ENCODE results near the gene ANK3. TPM values are rescaled to one million over a fixed set of nuclear protein-coding genes. Genes with fewer than 3 reads are reported as not detected.
"Not testable (repeated sequence)": the region's sequence is repeated elsewhere in the genome, so short reads cannot be mapped to it uniquely, and the experiment has no call there.

ANK3 gene
- total RNA-seq, 1 donor from 2014 or later = 3.8 TPM

DNA sequence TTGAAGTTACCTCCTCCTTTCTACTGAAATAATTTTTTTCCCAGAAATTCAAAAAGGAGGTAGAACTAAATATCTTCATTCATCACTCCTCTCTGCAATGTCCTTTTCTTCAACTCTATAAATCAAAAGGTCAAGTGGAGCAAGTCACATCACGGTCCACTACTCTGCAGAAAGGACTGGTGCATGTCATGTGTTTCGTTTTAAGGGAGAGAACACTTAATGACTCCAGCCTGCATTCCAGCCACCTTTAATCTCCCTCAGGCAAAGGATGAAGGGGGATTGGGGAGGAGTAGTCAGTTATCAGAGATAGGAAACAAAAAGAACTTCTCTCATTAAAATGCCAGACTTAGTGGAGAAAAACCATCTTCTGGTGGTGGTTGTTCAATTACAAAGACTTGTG is 78.9 kb downstream of the ANK3 start:
- no peak for DNase-seq (ENCODE audit: low spot score)

DNA sequence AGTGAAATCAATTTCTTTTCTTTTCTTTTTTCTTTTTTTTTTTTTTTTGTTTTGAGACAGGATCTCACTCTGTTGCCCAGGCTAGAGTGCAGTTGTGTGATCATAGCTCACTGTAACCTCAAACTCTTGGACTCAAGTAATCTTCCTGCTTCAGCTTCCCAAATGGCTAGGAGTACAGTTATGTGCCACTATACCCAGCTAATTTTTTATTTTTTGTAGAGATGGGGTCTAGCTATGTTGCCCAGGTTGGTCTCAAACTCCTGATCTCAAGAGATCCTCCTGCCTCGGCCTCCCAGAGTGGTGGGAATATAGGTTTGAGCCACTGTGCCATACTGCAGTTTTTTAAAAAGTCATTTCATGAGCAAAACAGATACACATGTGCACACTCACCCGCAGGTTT is 79.8 kb downstream of the ANK3 start:
- DNase-seq (ENCODE audit: low spot score) = no peak

DNA sequence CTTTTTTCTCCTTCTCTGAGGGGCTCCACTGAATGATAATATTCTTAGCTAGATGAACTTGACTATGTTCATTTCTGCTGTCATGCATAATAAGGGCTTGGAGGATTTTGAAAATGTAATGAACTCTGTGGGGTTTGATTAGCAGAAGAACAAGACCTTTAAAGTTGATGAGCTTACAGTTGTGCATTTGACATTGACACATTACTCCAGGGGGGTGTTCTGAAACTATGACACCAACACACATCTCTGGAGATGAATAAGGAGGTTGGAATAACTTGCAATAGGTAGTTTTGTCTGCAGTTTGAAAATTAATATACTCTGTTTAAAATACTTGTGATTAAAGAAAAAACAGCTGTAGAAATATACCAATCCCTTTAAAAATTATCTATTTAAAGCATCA is 80.3 kb downstream of the ANK3 start:
- no peak for DNase-seq (ENCODE audit: low spot score)

DNA sequence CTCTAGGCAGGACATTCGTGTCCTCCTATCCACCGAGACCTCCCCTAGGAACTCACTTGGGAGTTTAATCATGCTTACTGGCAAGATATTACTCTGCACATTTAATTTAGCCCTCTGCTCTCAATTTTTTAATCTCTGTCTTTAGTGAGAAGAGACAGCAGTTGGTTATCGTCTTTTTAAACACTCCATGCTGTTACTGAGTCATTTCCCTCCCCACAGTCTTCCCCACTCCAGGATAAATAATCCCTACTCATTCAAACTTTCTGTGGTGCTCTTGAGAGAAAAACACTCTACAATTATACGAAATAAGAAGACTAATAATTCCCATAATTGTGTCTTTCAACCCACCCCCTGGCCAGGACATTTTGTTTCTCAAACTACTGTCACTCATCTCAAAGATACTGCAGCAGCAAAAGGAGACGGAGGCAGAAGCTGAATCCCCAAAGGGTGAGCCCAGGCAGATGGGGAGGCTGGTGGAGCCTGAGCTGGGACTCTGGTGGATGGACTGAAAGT is 84.2 kb downstream of the ANK3 start:
- DNase-seq (ENCODE audit: low spot score) = no peak

DNA sequence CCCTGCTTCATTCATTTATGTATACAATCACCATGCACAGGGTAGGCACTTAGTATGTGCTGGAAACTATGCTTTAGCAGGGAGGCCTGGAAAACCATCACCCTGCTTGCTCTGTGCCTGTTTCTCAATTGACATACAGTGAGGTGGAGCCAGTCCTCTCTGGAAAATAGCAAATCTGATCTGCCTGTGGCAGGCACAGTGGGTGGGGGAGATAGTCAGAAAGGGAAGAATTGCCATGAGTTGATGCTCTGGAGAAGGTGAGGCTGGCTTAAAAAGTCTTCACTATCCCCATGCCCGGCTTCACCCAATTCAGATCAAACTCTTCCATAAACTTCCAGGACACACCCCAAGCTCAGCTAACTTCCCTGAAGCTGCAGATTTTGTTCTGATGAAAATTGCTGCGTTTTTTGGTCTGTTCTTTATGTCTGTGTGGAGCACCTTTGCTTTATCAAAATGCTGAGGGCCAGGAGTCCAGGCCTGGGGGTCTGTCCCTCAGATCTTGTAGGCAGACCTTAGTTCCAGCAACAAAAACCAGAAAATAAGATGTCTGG is 84.8 kb downstream of the ANK3 start:
- DNase-seq (ENCODE audit: low spot score) = no peak

DNA sequence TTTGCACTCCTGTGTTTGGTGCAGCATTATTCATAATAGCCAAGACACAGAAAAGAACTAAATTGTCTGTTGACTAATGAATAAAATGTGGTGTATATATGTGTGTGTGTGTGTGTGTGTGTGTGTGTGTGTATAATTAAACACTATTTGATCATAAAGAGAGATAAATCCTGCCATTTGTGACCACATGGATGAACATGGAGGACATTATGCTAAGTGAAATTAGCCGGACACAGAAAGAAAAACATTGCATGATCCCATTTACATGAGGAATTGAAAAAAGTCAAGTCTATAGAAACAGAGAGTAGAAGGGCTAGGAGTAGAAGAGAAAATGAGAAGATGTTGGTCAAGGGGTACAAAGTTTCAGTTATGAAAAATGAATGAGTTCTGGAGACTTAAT is 85.9 kb downstream of the ANK3 start:
- DNase-seq (ENCODE audit: low spot score) = no peak

DNA sequence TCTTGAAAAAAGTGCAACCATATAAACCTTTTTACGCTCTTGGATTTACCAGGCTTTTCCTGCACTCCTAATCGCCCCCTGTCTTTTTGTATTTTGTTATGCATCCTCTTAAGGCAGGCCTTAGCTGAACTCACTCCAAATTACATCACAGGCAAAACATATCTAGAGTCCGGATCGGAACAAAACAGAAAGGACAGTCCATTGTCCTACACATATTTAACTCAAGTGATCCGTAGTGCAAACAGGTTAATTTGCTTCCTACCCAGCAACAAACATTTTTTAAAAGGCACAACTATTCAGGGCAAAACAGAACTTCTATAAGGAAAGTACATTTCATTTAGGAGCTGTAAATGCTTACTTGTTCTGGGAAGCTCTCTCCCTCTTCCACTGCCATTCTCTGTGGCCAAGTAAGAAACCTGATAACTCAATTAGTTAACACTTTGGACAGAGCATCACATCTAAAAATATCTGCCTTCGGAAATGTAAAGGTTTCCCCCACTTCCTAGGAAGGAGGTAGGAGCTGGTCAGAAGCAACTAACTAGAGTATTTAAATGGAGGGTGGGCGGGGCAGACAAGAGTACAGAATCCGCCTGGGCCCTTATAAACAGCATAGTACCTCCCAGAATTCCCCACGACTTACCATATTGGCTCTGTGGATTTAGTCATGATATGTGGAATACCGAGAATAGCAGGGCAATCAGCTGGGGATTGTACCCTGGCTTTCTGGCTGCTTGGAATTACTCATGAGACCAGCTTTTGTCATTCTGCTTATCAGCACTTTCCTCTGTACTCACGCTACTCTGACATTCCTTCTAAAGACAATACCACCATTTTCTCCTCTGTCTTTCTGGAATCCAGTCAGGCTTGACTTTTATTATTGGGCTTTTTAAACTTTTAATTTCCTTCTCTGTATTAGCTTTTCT is 89.5 kb downstream of the ANK3 start:
- no peak for DNase-seq (ENCODE audit: low spot score)

DNA sequence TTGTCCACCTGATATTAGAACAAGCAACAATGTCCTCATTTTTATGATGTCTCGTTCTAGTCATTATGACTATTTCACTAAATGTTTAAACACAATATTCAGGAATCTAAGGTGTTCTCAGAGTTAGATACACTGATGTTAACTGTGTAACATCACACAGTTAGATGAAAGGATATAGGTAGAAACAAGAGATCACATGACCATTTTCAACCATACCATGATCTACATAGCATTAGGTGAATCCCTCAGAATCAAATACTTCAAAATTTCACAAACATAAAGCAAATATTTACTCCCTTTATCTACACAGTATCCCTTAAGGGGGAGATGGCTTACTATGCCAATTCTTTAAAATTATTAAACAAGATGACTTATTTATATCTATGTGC is 90.3 kb downstream of the ANK3 start:
- DNase-seq (ENCODE audit: low spot score) = no peak

DNA sequence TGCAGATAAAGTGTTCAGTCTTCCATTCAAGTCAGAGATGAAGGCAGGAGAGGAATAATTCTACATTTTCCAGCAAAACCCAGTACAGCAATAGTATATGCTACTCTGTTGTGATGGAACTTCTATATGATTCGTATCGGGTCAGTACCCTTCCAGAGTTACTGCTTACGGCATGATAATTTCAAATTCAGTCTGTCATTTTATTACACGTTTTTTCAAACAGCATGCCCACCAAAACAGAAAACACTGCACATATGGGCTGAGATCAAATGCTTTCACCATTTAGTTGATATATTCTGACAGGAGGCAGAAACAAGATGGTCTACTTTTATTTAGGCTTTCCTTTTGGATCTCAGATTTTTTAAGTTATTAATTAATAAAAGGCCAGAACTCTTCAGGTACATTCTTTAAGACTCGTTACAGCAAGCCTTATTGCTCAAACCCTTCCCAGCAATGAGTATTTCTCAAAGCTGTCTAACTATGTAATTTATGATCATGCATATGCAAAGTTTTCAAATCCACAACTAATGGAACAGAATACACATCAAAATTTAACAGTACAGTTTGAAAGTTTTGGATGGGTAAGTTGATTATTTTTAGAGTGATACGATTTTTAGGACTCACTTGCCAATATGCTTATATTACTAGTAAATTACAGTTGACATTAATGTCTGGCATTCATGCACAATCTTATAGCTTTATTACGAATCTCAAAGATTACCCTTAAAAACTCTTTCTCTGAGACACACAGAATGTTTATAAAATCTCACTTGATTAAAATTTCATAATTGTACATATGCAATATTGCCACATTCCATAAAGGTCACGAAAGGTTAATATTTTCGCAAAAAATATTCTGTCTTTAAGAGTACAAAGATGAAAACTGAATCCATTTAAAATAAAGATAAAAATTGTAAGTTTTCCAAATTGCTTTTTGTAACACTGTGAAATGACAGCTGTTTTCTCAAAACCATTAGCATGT is 91.0 kb downstream of the ANK3 start:
- no peak for DNase-seq (ENCODE audit: low spot score)

DNA sequence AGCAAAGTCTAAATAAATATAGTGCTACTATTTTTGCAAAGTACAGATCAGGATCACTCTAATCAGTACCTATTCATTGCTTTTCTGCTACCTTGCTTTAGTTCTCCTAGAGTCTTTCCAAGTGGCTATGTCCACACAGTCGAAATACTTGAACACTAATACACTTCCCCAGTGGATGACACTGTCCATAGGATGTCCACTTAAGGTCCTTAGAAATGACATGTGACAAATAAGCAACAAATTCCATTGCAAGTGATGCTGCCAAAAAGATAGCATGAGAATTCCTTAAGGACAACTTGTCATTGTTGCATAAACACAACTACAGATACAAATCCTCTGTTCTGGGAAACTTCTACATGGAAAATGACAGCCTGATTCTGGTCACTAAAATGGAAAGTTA is 93.6 kb downstream of the ANK3 start:
- DNase-seq (ENCODE audit: low spot score) = no peak

DNA sequence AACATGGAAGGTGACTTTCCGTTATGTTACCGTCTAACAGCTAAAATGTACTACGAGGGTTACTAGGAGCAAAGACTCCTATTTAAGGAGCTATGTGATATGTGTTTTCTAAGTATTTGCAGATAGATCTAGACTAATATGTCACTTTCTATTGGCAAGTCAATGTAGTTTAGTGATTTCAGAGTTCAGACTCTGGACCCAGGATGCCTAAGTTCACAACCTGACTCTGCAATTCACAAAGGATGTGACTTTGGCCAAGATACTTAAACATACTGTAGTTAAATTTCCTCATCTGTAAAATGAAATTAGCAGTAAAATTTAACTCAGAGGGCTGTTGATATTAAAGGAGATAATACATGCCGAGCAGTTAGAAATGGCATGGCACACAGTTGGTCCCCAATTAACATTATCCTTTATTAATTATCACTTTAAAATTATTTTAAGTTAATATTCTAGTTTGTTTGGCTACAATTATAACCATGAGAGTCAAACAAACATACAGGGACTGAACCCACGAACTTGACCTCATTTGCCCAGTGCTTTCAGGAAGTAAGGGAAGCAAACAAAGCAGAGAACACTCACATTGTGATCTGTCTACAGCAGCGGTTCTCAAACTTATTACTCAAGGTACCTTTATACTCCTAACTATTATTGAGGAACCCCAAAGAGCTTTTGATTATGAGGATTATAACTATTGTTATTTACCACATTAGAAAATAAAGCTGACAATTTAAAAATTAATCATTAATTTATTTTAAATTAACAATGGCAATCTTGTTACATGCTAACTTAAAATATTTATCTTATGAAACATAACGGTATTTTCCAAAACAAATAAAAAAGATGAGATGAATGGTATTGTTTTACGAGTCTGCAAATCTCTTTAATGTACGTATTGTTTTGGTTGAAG is 94.4 kb downstream of the ANK3 start:
- no peak for DNase-seq (ENCODE audit: low spot score)

DNA sequence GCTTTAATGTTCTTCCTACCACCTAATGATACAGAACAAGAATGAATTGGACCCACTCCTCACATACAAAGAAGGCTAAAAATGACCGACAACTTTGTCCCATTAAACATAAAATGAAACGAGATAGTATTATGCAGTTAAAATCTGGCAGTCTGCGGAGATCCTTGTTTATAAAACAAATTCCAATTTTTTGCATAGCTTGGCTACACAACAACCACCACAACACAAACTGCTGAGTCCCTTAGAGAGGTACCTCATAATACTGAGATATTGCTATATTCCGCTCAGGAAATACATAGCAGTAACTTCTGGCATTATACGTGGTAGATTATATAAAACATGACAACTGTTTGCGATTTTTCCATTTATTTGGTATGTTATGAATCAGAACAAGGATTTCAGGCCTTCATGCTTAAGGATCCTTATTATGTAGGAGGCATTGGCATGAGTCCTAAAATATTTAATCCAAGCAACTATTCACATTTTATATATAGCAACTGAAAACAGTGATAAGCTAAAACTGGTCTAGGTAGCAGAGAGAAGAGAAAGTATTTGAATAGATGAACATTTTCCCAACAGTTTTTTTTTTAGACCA is 96.0 kb downstream of the ANK3 start:
- no peak for DNase-seq (ENCODE audit: low spot score)

DNA sequence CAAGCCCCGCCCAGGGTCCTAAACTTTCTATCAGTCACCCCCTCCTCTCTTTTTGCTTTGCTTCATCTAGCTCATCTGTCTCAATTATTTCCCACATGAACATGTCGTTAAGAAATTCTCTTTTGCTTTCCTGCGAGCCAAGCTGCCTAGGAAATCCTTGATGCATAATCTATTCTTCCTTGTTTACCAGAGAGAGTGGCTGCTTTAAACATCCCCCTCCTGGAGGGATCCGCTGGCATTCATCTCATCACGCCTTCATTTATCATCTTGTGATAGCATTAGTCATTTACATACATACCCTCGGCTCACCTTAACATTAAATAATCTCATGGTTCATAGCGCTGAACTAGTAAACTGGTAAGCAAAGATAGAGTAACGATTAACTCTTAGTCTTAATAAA is 96.7 kb downstream of the ANK3 start:
- DNase-seq (ENCODE audit: low spot score) = no peak

DNA sequence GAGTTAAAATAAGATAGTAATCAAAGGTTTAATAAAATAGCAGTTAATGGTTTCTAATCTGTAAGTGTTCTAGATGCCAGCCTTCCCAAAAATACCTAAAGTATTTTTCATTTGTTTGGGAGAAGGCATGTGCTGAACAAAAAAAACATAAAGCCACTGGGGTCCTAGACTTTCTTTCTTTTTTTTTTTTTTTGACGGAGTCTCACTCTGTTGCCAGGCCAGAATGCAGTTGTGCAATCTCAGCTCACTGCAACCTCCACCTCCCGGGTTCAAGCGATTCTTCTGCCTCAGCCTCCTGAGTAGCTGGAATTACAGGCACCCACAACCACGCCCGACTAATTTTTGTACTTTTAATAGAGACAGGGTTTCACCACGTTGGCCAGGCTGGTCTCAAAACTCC is 97.1 kb downstream of the ANK3 start:
- not testable (repeated sequence) for DNase-seq (ENCODE audit: low spot score)

DNA sequence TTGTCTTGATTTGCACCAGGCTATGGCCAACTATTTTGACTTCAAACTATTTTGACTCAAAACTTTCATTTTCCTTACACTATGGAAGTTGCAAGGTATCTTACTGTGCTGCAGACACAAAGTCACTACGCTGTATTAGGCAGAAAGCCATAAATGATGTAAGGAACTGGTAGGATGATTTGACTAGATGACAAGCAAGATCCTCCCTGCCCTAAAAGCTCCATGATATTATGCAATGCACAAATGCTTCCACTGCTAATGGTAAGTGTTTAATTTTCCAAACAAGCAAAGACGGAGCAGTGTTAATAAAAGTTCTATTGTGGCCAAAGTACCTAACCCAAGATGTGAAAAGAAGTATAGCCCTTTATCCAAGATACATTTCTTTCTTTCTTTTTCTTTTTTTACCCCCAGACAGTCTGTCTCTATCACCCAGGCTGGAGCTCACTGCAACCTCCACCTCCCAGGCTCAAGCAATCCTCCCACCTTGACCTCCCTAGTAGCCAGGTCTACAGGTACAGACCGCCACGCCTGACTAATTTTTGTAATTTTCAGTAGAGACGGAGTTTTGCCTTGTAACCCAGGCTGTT is 98.2 kb downstream of the ANK3 start:
- no peak for DNase-seq (ENCODE audit: low spot score)

DNA sequence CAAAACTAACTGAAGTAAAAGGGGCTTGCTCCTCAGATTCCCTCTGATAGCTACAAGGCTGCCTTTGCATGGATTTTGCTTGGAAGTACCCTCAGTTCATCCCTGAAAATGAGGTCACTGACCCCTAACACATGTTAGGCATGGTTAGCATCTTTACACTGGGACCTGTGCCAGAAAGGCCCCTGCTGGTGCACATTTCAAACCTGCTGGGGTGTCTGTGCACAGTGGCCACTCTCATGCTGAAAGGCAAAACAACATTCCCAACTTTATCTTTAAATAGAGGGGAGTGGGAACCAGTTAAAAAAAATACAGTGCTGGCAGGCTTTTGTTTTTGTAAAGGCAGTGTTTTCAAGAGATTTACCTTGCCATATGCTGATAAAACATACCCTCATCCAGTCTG is 99.1 kb downstream of the ANK3 start:
- no peak for DNase-seq (ENCODE audit: low spot score)

DNA sequence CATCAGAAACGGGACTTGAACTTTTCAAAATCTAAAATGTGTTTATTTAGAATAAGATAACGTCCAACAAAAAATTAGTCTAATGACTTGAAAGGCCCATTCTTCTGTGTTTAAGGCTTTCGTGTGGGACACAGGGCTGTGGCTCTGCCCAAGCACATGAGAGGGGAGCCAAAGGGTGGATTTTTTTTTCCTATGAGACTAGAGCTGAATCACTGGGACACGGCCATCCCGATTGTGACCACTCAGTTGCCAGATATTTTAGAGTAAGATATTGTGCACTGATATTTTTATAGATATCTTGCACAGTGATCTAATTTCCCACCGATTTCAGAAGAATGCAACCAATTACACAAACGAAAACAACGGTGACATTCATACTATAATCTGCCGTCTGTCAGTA is 99.9 kb downstream of the ANK3 start:
- DNase-seq (ENCODE audit: low spot score) = no peak

DNA sequence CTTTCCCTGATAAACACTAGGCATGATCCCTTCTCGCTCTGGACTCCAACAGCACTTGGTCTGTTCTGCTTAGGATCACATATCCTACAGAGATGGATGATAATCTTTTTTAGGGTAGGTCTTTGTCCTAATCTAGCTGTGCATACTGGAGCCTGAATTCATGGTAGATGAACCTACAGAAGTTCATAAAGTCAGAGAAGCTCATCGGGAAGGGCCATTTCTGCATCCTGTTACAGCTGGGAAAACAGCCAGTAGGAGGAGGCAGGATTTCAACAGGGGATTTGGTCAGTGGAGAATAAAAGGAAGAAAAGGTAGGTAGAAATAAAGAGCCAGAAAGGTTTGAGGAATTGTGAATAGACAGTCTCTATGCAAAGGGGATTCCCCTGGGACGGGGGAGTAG is 101.4 kb downstream of the ANK3 start:
- DNase-seq (ENCODE audit: low spot score) = no peak

DNA sequence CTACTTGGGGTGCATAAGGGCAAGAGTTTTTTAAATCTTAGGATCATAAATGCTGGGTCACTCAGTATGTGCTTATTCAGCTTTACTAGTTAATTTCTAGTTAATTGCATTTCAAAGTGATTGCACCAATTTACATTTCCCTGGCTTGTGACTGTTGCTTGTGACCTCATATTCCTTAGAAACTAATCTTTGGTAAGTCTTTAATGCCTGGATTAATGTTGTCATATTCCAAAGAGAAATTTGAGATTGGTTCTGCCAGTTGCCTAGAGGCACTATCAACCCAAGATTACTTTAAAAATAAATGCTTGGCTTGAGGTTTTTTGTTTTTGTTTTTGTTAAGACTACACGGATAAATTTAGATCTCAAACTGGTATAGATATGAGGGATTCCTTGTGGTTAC is 103.1 kb downstream of the ANK3 start:
- DNase-seq (ENCODE audit: low spot score) = no peak

DNA sequence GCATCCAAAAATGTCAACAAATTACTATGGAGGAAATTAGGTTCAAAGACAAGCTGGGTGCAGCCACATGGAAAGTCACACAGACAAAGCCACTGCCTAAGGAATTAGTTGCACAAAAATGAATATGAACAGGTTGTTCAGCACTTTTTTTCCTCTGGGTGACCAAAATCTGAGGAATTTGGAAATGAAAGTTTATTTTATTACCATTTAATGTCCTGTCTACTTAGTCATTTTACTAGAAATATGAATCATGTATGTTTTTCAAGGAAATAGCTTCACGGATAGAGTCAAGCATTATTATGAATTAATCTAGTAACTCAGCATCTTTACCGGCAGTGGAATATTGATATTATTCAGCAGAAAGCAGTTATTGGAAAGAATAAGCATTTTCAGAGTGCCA is 106.3 kb downstream of the ANK3 start:
- no peak for DNase-seq (ENCODE audit: low spot score)
